Glutamatergic neuron (in vitro differentiated cells): Measurements from ENCODE around the gene COL21A1. TPM values are rescaled to one million over a fixed set of nuclear protein-coding genes. Genes with fewer than 3 reads are reported as not detected.

Experiments used
- DNase-seq: peaks from one replicate; pipeline ENCODE4 v3.0.0; 2022
- H3K27ac Mint-ChIP-seq: one replicate; pipeline ENCODE4 v1.8.0; 2020; ENCODE audit warnings: mild to moderate bottlenecking, mixed read lengths, inconsistent platforms; ENCODE audit not compliant: unreplicated experiment
- H3K27me3 Mint-ChIP-seq: one replicate; pipeline ENCODE4 v1.8.0; 2020; ENCODE audit warnings: mild to moderate bottlenecking, moderate library complexity, mixed read lengths, inconsistent platforms; ENCODE audit not compliant: unreplicated experiment
- H3K36me3 Mint-ChIP-seq: one replicate; pipeline ENCODE4 v1.8.0; 2020; ENCODE audit warnings: mild to moderate bottlenecking, mixed read lengths, inconsistent platforms; ENCODE audit not compliant: unreplicated experiment
- H3K4me1 Mint-ChIP-seq: one replicate; pipeline ENCODE4 v1.8.0; 2020; ENCODE audit warnings: mild to moderate bottlenecking, low read depth, mixed read lengths, inconsistent platforms; ENCODE audit not compliant: unreplicated experiment
- H3K4me3 Mint-ChIP-seq: one replicate; pipeline ENCODE4 v1.8.0; 2020; ENCODE audit warnings: mild to moderate bottlenecking, mixed read lengths, inconsistent platforms; ENCODE audit not compliant: unreplicated experiment
- H3K9me3 Mint-ChIP-seq: one replicate; pipeline ENCODE4 v1.8.0; 2020; ENCODE audit warnings: mild to moderate bottlenecking, moderate library complexity, mixed read lengths, inconsistent platforms; ENCODE audit not compliant: unreplicated experiment
- CTCF ChIP-seq: fragments of 200-600 bp; sonication (generic); IDR thresholded peaks from one replicate; pipeline ENCODE4 v1.5.0; 2021; ENCODE audit not compliant: partially characterized antibody, unreplicated experiment
- total RNA-seq: library from RNA; stranded (reverse); fragmentation: NEBNext Ultra II Directional; extraction: Animal tissue kit (Norgen Biotek cat#: 25700); gene quantifications from one replicate; pipeline ENCODE4 v1.2.1, GENCODE V29; 2021; ENCODE audit not compliant: unreplicated experiment

Gene COL21A1
- total RNA-seq, 1 donor from 2014 or later = 0.69 TPM

GRCh38 chr6:56026455-56027180 is 220.8 kb downstream of the COL21A1 start:
- no peak overlapping the region for H3K27ac Mint-ChIP-seq
- H3K9me3 Mint-ChIP-seq = no peaks in the 10 kb centered on the region
- TF ChIP-seq CTCF = no peak

GRCh38 chr6:56025795-56026194 is 221.6 kb downstream of the COL21A1 start:
- Mint-ChIP-seq H3K27me3 (no peaks in the 10 kb centered on the region), H3K36me3 (no peaks in the 10 kb centered on the region), H3K27ac (no peak overlapping the region), H3K4me3 (no peak overlapping the region), H3K4me1 (no peaks in the 10 kb centered on the region), H3K9me3 (no peaks in the 10 kb centered on the region)
- DNase-seq = no peak
- TF ChIP-seq CTCF = no peak

More at GRCh38 chr6:56026455-56027180, 220.8 kb downstream of the COL21A1 start:
- H3K27me3 Mint-ChIP-seq = no peaks in the 10 kb centered on the region
- no peak for DNase-seq
- no peaks in the 10 kb centered on the region for H3K4me1 Mint-ChIP-seq
- no peak overlapping the region for H3K4me3 Mint-ChIP-seq
- no peaks in the 10 kb centered on the region for H3K36me3 Mint-ChIP-seq

GRCh38 chr6:56024931-56025330 is 222.4 kb downstream of the COL21A1 start:
- no peak for DNase-seq
- no peak overlapping the region for H3K27ac Mint-ChIP-seq
- H3K4me3 Mint-ChIP-seq = no peak overlapping the region
- no peak for TF ChIP-seq CTCF
- H3K9me3 Mint-ChIP-seq = no peaks in the 10 kb centered on the region
- no peaks in the 10 kb centered on the region for H3K36me3 Mint-ChIP-seq
- no peaks in the 10 kb centered on the region for H3K27me3 Mint-ChIP-seq
- no peaks in the 10 kb centered on the region for H3K4me1 Mint-ChIP-seq

- TF ChIP-seq CTCF = no peak
- no peaks in the 10 kb centered on the region for H3K36me3 Mint-ChIP-seq
- no peak for DNase-seq
- H3K27me3 Mint-ChIP-seq = no peaks in the 10 kb centered on the region
- no peaks in the 10 kb centered on the region for H3K9me3 Mint-ChIP-seq
- no peak overlapping the region for H3K27ac Mint-ChIP-seq
- H3K4me3 Mint-ChIP-seq = no peak overlapping the region
- no peaks in the 10 kb centered on the region for H3K4me1 Mint-ChIP-seq
Measured at GRCh38 chr6:56023829-56024228, 223.6 kb downstream of the COL21A1 start.

DNA sequence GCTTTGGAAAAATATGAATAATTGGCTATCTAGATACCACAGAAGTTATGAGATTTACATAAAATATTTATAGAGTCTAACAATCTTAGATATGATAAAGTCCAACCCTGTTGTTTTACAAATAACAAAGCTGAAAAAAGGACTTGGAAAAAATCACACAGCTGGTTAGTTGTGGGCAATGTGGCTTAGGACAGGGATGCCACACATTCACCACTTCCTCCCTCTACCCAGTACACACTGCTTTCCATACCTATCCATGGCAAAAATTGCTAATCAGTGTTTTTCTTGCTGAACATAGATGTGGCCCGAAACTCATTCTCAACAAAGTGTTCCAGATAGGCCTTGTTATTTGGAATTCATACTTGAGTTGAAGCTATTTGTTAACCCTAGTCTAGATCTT is 224.7 kb downstream of the COL21A1 start:
- H3K27ac Mint-ChIP-seq = no peak overlapping the region
- no peak for DNase-seq
- no peaks in the 10 kb centered on the region for H3K9me3 Mint-ChIP-seq
- no peak for TF ChIP-seq CTCF
- H3K4me1 Mint-ChIP-seq = no peaks in the 10 kb centered on the region
- H3K4me3 Mint-ChIP-seq = no peak overlapping the region
- no peaks in the 10 kb centered on the region for H3K27me3 Mint-ChIP-seq
- H3K36me3 Mint-ChIP-seq = no peaks in the 10 kb centered on the region
